ENCODE results near the gene ABTB1. TPM values are rescaled to one million over a fixed set of nuclear protein-coding genes. Genes with fewer than 3 reads are reported as not detected.

ABTB1 gene
- total and polyA plus RNA-seq, 4 donors = 28.7 to 263 (median 62.6) TPM

DNA sequence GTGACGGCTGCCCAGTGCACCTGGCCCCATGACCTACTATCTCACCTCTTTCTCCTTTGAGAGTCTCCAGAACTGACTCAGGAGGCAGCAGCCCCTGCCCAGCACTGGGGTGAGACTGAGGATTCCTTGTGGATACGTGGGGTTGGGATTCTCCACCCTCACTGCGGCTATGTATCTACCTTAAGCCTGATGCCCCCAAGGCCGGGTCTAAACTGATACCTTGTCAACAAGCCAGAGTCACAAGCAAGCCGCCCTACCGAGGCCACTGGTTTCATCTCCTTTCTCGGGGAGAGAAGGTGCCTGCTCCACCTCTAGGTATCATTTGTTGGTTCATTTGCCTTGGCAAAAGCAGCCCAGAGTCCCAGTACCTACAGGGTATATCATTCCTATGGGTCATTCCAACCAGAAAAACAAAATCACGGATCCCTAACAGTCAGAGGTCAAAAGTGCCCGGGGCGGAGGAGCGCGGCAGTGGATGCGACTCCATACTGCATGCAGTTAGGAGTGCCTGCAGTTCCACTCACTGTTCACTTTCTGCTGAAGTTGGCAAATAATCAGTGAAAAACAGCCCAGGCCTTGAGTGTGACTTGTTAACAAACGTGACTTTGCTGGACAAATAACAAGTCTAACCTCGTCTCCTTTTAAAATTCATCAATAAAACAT, 47.5 kb downstream of the ABTB1 start:
- intact Hi-C loops (cut with DNase I) = no loop called here
- ATAC-seq (ENCODE audit: low FRiP score) = no peak
- H3K27me3 ChIP-seq (ENCODE audit: control insufficient read depth in 1 of 2, insufficient read depth in 2 of 2, low read length in 1 of 2) = no peaks in the 10 kb centered on the region
- H3K27ac ChIP-seq (ENCODE audit: low read depth in 1 of 2, low read length in 2 of 2) = no peak overlapping the region
- no peak overlapping the region for H3K4me3 ChIP-seq (ENCODE audit: low read length in 2 of 2)
- peaks cover 0 to 2% of the 10 kb centered on the region in 2 donors for H3K36me3 ChIP-seq (ENCODE audit: control insufficient read depth in 1 of 2, insufficient read depth in 2 of 2, low read length in 1 of 2)
- H3K4me1 ChIP-seq (ENCODE audit: control insufficient read depth in 1 of 2, insufficient read depth in 2 of 2, low read length in 2 of 2) = no peaks in the 10 kb centered on the region
- 95 to 96% methylated on average over 15 of the region's 15 CpGs for WGBS, 2 donors
- H3K9me3 ChIP-seq (ENCODE audit: control insufficient read depth, low read length) = no peaks in the 10 kb centered on the region
- DNase-seq = no peak

DNA sequence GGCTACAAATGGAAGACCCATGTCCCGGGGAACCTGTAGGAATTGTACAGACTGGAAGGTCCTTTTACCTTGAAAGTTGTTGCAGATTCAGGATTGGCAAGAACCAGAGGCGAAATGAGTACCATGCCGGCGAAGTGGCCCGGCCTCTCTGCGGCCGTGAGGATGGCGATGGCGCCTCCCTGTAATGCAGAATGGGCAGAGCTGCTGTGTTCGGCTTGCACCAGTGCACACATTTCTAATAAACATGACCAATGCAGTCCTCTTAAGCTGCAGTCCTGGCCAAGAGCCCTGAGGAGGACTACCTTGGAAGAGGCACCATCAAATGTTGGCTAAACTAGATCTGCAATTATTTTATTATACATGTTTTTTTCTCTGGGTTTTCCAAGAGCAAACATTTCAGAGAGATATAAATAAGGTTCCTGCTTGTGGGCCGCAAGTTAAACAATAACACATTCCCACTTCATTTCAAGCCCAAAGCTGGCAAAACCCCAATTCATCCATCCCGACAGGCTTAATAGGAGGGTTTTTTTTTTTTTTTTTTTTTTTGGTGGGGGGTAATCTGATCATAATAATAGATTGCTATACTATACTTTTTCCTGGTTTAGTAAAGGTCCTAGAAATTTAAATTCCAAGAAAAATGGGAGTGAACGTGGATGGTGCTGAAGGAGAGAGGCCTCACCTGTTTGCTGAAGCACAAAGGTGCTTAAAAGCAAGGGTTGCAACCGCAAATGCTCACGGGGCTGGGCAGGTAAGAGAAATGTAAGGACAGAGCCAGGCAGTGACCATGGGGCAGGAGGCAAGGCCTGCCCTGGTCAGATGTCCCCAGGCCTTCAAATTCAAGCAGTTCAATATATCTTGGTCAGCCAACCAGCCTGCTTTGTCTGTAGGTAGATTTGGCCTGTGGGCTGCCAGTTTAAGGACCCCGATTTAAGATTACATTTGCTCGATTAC, 48.5 kb downstream of the ABTB1 start:
- H3K27ac ChIP-seq (ENCODE audit: low read depth in 1 of 2, low read length in 2 of 2) = no peak overlapping the region
- peaks cover 0 to 2% of the 10 kb centered on the region in 2 donors for H3K36me3 ChIP-seq (ENCODE audit: control insufficient read depth in 1 of 2, insufficient read depth in 2 of 2, low read length in 1 of 2)
- H3K27me3 ChIP-seq (ENCODE audit: control insufficient read depth in 1 of 2, insufficient read depth in 2 of 2, low read length in 1 of 2) = no peaks in the 10 kb centered on the region
- ATAC-seq (ENCODE audit: low FRiP score) (no peak), DNase-seq (no peak)
- no peak overlapping the region for H3K4me3 ChIP-seq (ENCODE audit: low read length in 2 of 2)
- H3K4me1 ChIP-seq (ENCODE audit: control insufficient read depth in 1 of 2, insufficient read depth in 2 of 2, low read length in 2 of 2) = no peaks in the 10 kb centered on the region
- intact Hi-C loops (cut with DNase I) = no loop called here
- H3K9me3 ChIP-seq (ENCODE audit: control insufficient read depth, low read length) = no peaks in the 10 kb centered on the region
- 93 to 94% methylated on average over 17 of the region's 17 CpGs for WGBS, 2 donors

DNA sequence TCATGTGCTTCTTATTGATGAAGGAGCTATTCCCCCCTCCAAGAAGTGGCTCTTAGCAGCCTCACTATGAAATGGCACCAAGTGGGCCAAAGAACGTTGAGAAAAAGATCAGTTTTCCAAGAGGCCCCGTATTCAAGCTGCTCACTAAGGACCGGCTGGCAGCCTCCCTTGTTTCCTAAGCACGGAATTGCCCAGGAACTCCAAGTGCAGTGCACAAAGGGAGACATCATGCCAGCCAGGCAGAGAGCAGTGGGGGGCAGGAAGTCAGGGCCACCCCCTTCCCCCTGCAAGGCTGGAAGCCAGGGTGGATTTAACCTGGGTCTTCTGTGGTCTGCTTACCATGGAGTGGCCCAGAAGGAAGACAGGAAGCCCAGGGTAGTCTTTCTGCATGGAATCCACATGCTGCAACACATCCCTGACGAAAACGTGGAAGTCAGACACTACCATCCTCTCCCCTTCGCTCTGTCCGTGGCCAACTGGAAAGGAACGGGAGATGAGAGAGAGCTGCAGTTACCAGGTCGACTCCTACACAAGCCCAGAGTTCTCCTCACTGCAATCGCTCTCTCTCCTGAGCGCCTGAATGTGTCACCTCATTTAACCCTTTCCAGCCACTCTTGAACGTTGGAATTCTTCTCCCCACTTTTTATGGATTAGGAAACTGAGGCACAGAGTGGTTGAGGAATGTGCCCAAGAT, 49.5 kb downstream of the ABTB1 start:
- intact Hi-C loops (cut with DNase I) = no loop called here
- ATAC-seq (ENCODE audit: low FRiP score) (no peak), DNase-seq (peak in 1 of 2 donors; percentile 8)
- Histone ChIP-seq H3K4me1 (ENCODE audit: control insufficient read depth in 1 of 2, insufficient read depth in 2 of 2, low read length in 2 of 2) (no peaks in the 10 kb centered on the region), H3K36me3 (ENCODE audit: control insufficient read depth in 1 of 2, insufficient read depth in 2 of 2, low read length in 1 of 2) (peaks cover 0 to 2% of the 10 kb centered on the region in 2 donors), H3K27ac (ENCODE audit: low read depth in 1 of 2, low read length in 2 of 2) (no peak overlapping the region), H3K9me3 (ENCODE audit: control insufficient read depth, low read length) (no peaks in the 10 kb centered on the region), H3K4me3 (ENCODE audit: low read length in 2 of 2) (no peak overlapping the region), H3K27me3 (ENCODE audit: control insufficient read depth in 1 of 2, insufficient read depth in 2 of 2, low read length in 1 of 2) (no peaks in the 10 kb centered on the region)
- 70 to 73% methylated on average over 13 of the region's 13 CpGs for WGBS, 2 donors

DNA sequence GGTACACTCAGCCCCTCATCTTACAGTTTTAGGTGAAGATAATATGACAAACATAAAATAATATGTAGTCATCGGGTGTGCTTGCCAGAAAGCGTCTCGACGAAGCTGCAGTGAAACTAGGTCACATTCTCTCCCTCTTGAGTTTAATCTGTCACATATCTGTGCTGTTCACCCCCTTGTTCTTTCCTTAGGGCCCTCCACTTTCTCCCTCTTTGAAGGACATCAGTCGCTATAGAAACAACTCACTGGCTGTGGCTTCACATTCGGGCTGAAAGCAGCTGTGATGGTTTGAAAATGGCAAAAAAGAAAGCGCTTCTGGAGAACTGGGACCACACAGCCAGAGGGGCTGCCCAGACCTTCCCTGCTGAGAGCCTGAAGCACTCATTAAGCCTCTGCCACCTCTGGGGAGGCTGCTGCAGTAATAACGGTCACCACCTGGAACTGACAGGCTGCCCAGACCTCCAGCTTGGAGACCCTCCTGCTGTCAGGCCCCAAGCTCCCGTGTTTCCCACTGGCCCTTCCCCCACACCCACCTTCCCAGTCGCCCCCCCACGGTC, 50.3 kb downstream of the ABTB1 start:
- peaks cover 0 to 2% of the 10 kb centered on the region in 2 donors for H3K36me3 ChIP-seq (ENCODE audit: control insufficient read depth in 1 of 2, insufficient read depth in 2 of 2, low read length in 1 of 2)
- no peaks in the 10 kb centered on the region for H3K4me1 ChIP-seq (ENCODE audit: control insufficient read depth in 1 of 2, insufficient read depth in 2 of 2, low read length in 2 of 2)
- DNase-seq (peak in 1 of 2 donors; percentile 31), ATAC-seq (ENCODE audit: low FRiP score) (no peak)
- H3K27me3 ChIP-seq (ENCODE audit: control insufficient read depth in 1 of 2, insufficient read depth in 2 of 2, low read length in 1 of 2) = no peaks in the 10 kb centered on the region
- no peak overlapping the region for H3K4me3 ChIP-seq (ENCODE audit: low read length in 2 of 2)
- intact Hi-C loops (cut with DNase I) = no loop called here
- no peak overlapping the region for H3K27ac ChIP-seq (ENCODE audit: low read depth in 1 of 2, low read length in 2 of 2)
- no peaks in the 10 kb centered on the region for H3K9me3 ChIP-seq (ENCODE audit: control insufficient read depth, low read length)
- 47 to 49% methylated on average over 11 of the region's 11 CpGs for WGBS, 2 donors

DNA sequence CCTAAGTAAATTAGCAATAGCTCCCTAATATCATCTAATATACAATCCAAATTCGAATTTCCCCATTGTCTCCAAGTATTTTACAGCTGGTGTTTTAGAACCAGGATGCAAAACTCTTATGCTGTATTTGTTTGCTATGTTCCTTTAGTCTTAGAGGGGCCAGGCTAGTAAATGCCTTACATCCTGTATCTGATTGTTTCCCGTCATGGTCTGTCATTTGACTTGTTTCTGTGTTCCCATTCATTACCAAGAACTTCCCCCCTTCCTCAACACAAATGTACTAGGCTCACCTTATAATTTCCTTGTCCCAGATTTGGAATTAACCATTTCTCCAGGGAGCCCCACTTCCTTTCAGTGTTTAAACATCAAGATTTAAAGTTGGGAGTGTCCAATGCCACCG, 54.1 kb downstream of the ABTB1 start:
- intact Hi-C loops (cut with DNase I) = no loop called here
- Histone ChIP-seq H3K27ac (ENCODE audit: low read depth in 1 of 2, low read length in 2 of 2) (no peak overlapping the region), H3K36me3 (ENCODE audit: control insufficient read depth in 1 of 2, insufficient read depth in 2 of 2, low read length in 1 of 2) (peaks cover 0 to 2% of the 10 kb centered on the region in 2 donors), H3K4me3 (ENCODE audit: low read length in 2 of 2) (no peak overlapping the region), H3K9me3 (ENCODE audit: control insufficient read depth, low read length) (no peaks in the 10 kb centered on the region), H3K27me3 (ENCODE audit: control insufficient read depth in 1 of 2, insufficient read depth in 2 of 2, low read length in 1 of 2) (no peaks in the 10 kb centered on the region), H3K4me1 (ENCODE audit: control insufficient read depth in 1 of 2, insufficient read depth in 2 of 2, low read length in 2 of 2) (no peaks in the 10 kb centered on the region)
- whole genome bisulfite sequencing, 2 donors = 92 to 94% methylated on average over 3 of the region's 3 CpGs
- ATAC-seq (ENCODE audit: low FRiP score) = no peak
- DNase-seq = no peak

DNA sequence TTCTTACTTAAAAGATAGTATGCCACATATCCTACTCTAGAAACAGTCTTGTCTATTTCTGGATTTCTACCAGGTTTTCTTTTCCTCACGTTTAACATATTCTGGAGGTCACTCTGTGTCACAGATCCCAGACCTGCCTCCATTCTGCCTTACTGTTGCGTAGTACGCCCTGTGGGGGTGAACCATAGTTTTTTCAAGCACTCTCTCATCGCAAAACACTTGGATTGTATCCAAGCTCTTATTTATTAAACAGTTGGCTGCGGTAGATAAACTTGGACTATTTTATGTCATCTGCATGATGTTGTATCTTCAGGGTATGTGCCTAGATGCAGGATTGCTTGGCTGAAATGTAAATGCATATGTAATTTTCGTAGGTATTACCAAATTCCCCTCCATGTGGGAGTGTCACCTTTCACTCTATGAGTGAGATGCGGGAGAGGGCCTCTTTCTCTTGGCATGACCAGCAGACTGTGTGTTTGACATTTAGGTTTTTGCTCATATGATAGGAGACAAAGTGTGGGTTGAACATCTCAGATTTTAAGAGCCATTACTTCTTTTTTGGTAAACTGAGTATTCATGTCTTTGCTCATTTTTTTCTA, 55.8 kb downstream of the ABTB1 start:
- DNase-seq (no peak), ATAC-seq (ENCODE audit: low FRiP score) (no peak)
- no peak overlapping the region for H3K4me3 ChIP-seq (ENCODE audit: low read length in 2 of 2)
- WGBS, 2 donors = 88 to 91% methylated on average over 7 of the region's 7 CpGs
- no peaks in the 10 kb centered on the region for H3K36me3 ChIP-seq (ENCODE audit: control insufficient read depth in 1 of 2, insufficient read depth in 2 of 2, low read length in 1 of 2)
- H3K27me3 ChIP-seq (ENCODE audit: control insufficient read depth in 1 of 2, insufficient read depth in 2 of 2, low read length in 1 of 2) = no peaks in the 10 kb centered on the region
- H3K27ac ChIP-seq (ENCODE audit: low read depth in 1 of 2, low read length in 2 of 2) = no peak overlapping the region
- H3K9me3 ChIP-seq (ENCODE audit: control insufficient read depth, low read length) = no peaks in the 10 kb centered on the region
- intact Hi-C loops (cut with DNase I) = no loop called here
- no peaks in the 10 kb centered on the region for H3K4me1 ChIP-seq (ENCODE audit: control insufficient read depth in 1 of 2, insufficient read depth in 2 of 2, low read length in 2 of 2)

DNA sequence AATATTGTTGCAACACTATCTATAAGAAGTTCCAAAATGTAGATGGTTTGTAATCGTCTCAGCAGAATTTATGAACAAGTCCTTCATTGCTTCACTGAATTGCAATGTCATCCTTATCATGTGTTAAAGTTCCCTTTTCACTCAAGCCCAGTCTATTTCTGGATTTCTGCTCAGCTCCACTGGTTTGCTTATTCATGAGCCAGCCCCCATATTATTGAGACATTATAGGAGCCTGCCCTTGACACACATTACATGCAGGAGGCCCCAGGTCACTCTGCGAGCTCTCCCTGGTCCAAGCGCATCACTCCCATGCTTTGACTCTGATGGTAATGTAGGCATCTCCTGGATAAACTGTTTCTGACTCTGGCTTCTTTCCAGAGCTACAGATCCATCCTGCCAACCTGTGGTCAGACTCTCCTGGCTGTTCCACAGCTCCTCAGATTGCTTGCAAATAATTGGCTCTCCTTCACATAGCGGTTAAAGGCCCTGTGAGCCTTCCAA, 56.9 kb downstream of the ABTB1 start:
- Histone ChIP-seq H3K27me3 (ENCODE audit: control insufficient read depth in 1 of 2, insufficient read depth in 2 of 2, low read length in 1 of 2) (no peaks in the 10 kb centered on the region), H3K36me3 (ENCODE audit: control insufficient read depth in 1 of 2, insufficient read depth in 2 of 2, low read length in 1 of 2) (no peaks in the 10 kb centered on the region), H3K4me3 (ENCODE audit: low read length in 2 of 2) (no peak overlapping the region), H3K4me1 (ENCODE audit: control insufficient read depth in 1 of 2, insufficient read depth in 2 of 2, low read length in 2 of 2) (peaks cover 0 to 1% of the 10 kb centered on the region in 2 donors), H3K9me3 (ENCODE audit: control insufficient read depth, low read length) (no peaks in the 10 kb centered on the region), H3K27ac (ENCODE audit: low read depth in 1 of 2, low read length in 2 of 2) (no peak overlapping the region)
- ATAC-seq (ENCODE audit: low FRiP score) = no peak
- 85 to 87% methylated on average over 4 of the region's 4 CpGs for WGBS, 2 donors
- DNase-seq = no peak
- intact Hi-C loops (cut with DNase I) = no loop called here

DNA sequence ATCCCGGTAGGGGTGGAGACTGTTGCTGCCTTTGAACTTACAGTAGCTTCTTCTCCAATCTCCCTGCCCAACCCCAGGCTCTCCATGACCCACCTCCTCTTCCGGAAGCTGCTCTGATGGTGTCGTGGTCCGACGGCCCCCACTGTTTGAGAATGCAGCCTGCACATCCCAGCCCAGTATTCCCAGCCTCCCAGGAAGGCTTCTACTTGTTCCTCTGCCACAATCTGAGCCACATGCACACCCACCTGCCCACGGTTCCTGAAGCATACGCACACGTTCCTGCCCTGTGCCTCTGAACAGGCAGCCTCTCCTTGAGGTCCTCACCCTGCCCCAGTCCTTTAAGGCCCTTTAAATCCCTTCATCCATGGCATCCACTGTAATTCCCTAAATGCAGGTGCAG, 57.4 kb downstream of the ABTB1 start:
- Histone ChIP-seq H3K4me1 (ENCODE audit: control insufficient read depth in 1 of 2, insufficient read depth in 2 of 2, low read length in 2 of 2) (peaks cover 4 to 5% of the 10 kb centered on the region in 2 donors), H3K9me3 (ENCODE audit: control insufficient read depth, low read length) (no peaks in the 10 kb centered on the region), H3K4me3 (ENCODE audit: low read length in 2 of 2) (no peak overlapping the region), H3K27me3 (ENCODE audit: control insufficient read depth in 1 of 2, insufficient read depth in 2 of 2, low read length in 1 of 2) (no peaks in the 10 kb centered on the region), H3K27ac (ENCODE audit: low read depth in 1 of 2, low read length in 2 of 2) (no peak overlapping the region), H3K36me3 (ENCODE audit: control insufficient read depth in 1 of 2, insufficient read depth in 2 of 2, low read length in 1 of 2) (no peaks in the 10 kb centered on the region)
- 79 to 83% methylated on average over 8 of the region's 8 CpGs for WGBS, 2 donors
- no peak for DNase-seq
- no peak for ATAC-seq (ENCODE audit: low FRiP score)
- intact Hi-C loops (cut with DNase I) = no loop called here

Measured in aorta (tissue), 5 donors.